Sigmoid colon (tissue), 4 donors: Measurements from ENCODE around the gene MGAT4C.

Source experiments
- CTCF ChIP-seq, 4 experiments: fragments of 450-650 bp in 3 of 4; fragments of 200-600 bp in 1 of 4; IDR thresholded peaks; one replicate each; pipeline ENCODE4 v1.5.1; 2016 to 2019; ENCODE audit warnings: antibody characterized with exemption in 4 of 4, mild to moderate bottlenecking in 3 of 4, moderate library complexity in 2 of 4
- EP300 ChIP-seq, 4 donors: sonication (generic); formaldehyde crosslinking; IDR thresholded peaks; one replicate each; pipeline ENCODE4 v1.6.1; 2017; ENCODE audit warnings: antibody characterized with exemption in 4 of 4
- POLR2A ChIP-seq, 2 donors: fragments of 450-650 bp; IDR thresholded peaks; one replicate each; pipeline ENCODE4 v1.6.1; 2016; ENCODE audit warnings: antibody characterized with exemption in 2 of 2, mild to moderate bottlenecking in 2 of 2, moderate library complexity in 2 of 2
- POLR2AphosphoS5 ChIP-seq, 4 donors: sonication (generic); formaldehyde crosslinking; IDR thresholded peaks; one replicate each; pipeline ENCODE4 v1.6.1; 2017; ENCODE audit warnings: antibody characterized with exemption in 4 of 4

- TF ChIP-seq EP300 (IDR thresholded peaks at IDR 0.05) (no peak), CTCF (IDR thresholded peaks at IDR 0.05) (no peak), POLR2A (IDR thresholded peaks at IDR 0.05) (no peak), POLR2AphosphoS5 (IDR thresholded peaks at IDR 0.05) (no peak)
Measured at GRCh38 chr12:85983601-85984000, 272.6 kb downstream of the MGAT4C start.
